GM18951 (cell line): ENCODE results near the gene GNG7.

ENCODE experiments used
- POLR2A ChIP-seq: IDR thresholded peaks from 4 replicates; pipeline ENCODE4 v1.6.1; 2011; ENCODE audit warnings: mild to moderate bottlenecking; ENCODE audit not compliant: insufficient read length, insufficient read depth; ENCODE audit errors: extremely low read depth
- in situ Hi-C: fragments of 300-500 bp; cut with MboI; formaldehyde crosslinking; loops from one replicate; pipeline ENCODE4 v1.12.0; 2022; ENCODE audit warnings: low sequenced_read_pairs, mixed read lengths, inconsistent platforms; ENCODE audit not compliant: unreplicated experiment

GNG7 gene

GRCh38 chr19:2617393-2618165, 84.9 kb downstream of the GNG7 start:
- in situ Hi-C loops = loop anchor here (25.0 kb wide), 1 partner anchor 330 kb away; the partner anchor contains the start of gene PEAK3
- TF ChIP-seq POLR2A = no peak

GRCh38 chr19:2616741-2617392, 85.6 kb downstream of the GNG7 start:
- in situ Hi-C loops = loop anchor here (25.0 kb wide), 1 partner anchor 330 kb away; the partner anchor contains the start of gene PEAK3

GRCh38 chr19:2615782-2616181, 86.7 kb downstream of the GNG7 start:
- TF ChIP-seq POLR2A = no peak

More at GRCh38 chr19:2616741-2617392, 85.6 kb downstream of the GNG7 start:
- no peak for TF ChIP-seq POLR2A

GRCh38 chr19:2613507-2614295, 88.8 kb downstream of the GNG7 start:
- TF ChIP-seq POLR2A = no peak
- in situ Hi-C loops = loop anchor here (5.0 to 25.0 kb wide), 2 partner anchors 136 to 326 kb away; partner anchors contain the start of genes GADD45B and PEAK3

More at GRCh38 chr19:2615782-2616181, 86.7 kb downstream of the GNG7 start:
- in situ Hi-C loops = loop anchor here (25.0 kb wide), 1 partner anchor 328 kb away; the partner anchor contains the start of gene PEAK3

GRCh38 chr19:2612619-2613249, 89.8 kb downstream of the GNG7 start:
- no peak for TF ChIP-seq POLR2A
- in situ Hi-C loops = loop anchor here (5.0 to 25.0 kb wide), 2 partner anchors 135 to 325 kb away; partner anchors contain the start of genes GADD45B and PEAK3

- in situ Hi-C loops = loop anchor here (5.0 to 25.0 kb wide), 2 partner anchors 134 to 324 kb away; partner anchors contain the start of genes GADD45B and PEAK3
- no peak for TF ChIP-seq POLR2A
These were observed 90.7 kb downstream of the GNG7 start for GRCh38 chr19:2611483-2612464.

- peak; percentile 29 for TF ChIP-seq POLR2A
- in situ Hi-C loops = loop anchor here (5.0 to 25.0 kb wide), 2 partner anchors 134 to 324 kb away; partner anchors contain the start of genes GADD45B and PEAK3
These were observed 91.6 kb downstream of the GNG7 start for GRCh38 chr19:2610637-2611482.

GRCh38 chr19:2609389-2610116, 92.9 kb downstream of the GNG7 start:
- in situ Hi-C loops = loop anchor here (5.0 to 25.0 kb wide), 2 partner anchors 132 to 322 kb away; partner anchors contain the start of genes GADD45B and PEAK3
- TF ChIP-seq POLR2A = peak; percentile 44

- in situ Hi-C loops = loop anchor here (25.0 kb wide), 1 partner anchor 322 kb away; the partner anchor contains the start of gene PEAK3
These were observed 93.5 kb downstream of the GNG7 start for GRCh38 chr19:2609034-2609388.

- peak; percentile 10 for TF ChIP-seq POLR2A
- in situ Hi-C loops = loop anchor here (25.0 kb wide), 1 partner anchor 321 kb away; the partner anchor contains the start of gene PEAK3
These were observed 93.9 kb downstream of the GNG7 start for GRCh38 chr19:2608602-2608922.
